ENCODE data around the gene ACOXL. TPM values are rescaled to one million over a fixed set of nuclear protein-coding genes. Genes with fewer than 3 reads are reported as not detected.

The ACOXL gene
- total and polyA plus RNA-seq, 9 of the 15 experiments (the other 6 are each of a cell fraction or from before 2014, with no cell fraction given): 0.31 to 0.56 TPM; not detected in 7

- H3K9ac ChIP-seq (ENCODE audit: insufficient read depth in 1 of 2, low read depth in 2 of 2, low read length in 2 of 2): no peak overlapping the region
- peaks cover 81% of the 10 kb centered on the region; the same call in 2 of the 3 replicates for H3K36me3 ChIP-seq (ENCODE audit: control insufficient read depth, insufficient read depth, low read length)
- H3K9me3 ChIP-seq (replicated peaks; ENCODE audit: control insufficient read depth, insufficient read depth, low read depth, low read length): no peaks in the 10 kb centered on the region
- peaks cover 2 to 3% of the 10 kb centered on the region in 2 experiments; a peak in 2 of 5 replicates for H3K4me1 ChIP-seq (replicated peaks in 1 of 2; ENCODE audit: control insufficient read depth in 2 of 2, insufficient read depth in 2 of 2, low read length in 2 of 2)
- DNase-seq (ENCODE audit: extremely low read depth in 1 of 4, low spot score in 3 of 4) (no peak), FAIRE-seq (no peak), ATAC-seq (no peak)
- BruUV-seq (replicated peaks): no TSS peak
- WGBS (ENCODE audit: insufficient coverage, low coverage, missing lambda C conversion rate): 69% methylated on average over 6 of the region's 6 CpGs
- H3K27ac ChIP-seq (ENCODE audit: extremely low read depth, low read depth, low read length): no peak overlapping the region
- H3K9me1 ChIP-seq (ENCODE audit: control insufficient read depth, insufficient read depth, low read length): no peaks in the 10 kb centered on the region
- no peak overlapping the region for H3K4me2 ChIP-seq (ENCODE audit: insufficient read depth, low read length)
- no peak overlapping the region for H3K4me3 ChIP-seq
- H2AFZ ChIP-seq (ENCODE audit: low read depth, low read length): no peak overlapping the region
- POLR2A ChIA-PET: interaction anchor here (4.4 kb wide), 1 partner anchor 13 kb away, joined by 23 read pairs; no protein-coding TSS in a partner anchor
- CTCF ChIA-PET (ENCODE audit: low intra/inter-chr PET ratio): no interaction called here
- in situ Hi-C loops (cut with MboI): no loop called here
- no peak for TF ChIP-seq XRCC3 (IDR thresholded peaks at IDR 0.05)
- no peak for TF ChIP-seq PREB (CRISPR knock-in tag; IDR thresholded peaks at IDR 0.05)
- TF ChIP-seq USF1 (CRISPR knock-in tag; IDR thresholded peaks at IDR 0.05): no peak
- no peak for TF ChIP-seq ZNF121 (CRISPR knock-in tag; conservative IDR thresholded peaks at IDR 0.05)
- TF ChIP-seq ATF2 (CRISPR knock-in tag; IDR thresholded peaks at IDR 0.05): no peak
- no peak for TF ChIP-seq HNRNPUL1 (IDR thresholded peaks at IDR 0.05; ENCODE audit: low read length)
- TF ChIP-seq RBBP5 (IDR thresholded peaks at IDR 0.05; ENCODE audit: borderline replicate concordance, insufficient read depth, low read length, poor library complexity, severe bottlenecking): no peak
- TF ChIP-seq ZNF655 (CRISPR knock-in tag; IDR thresholded peaks at IDR 0.05): no peak
- TF ChIP-seq SUPT5H (IDR thresholded peaks at IDR 0.05): no peak
- TF ChIP-seq BDP1 (IDR thresholded peaks at IDR 0.05; ENCODE audit: insufficient read depth, insufficient read length): no peak
- TF ChIP-seq HIVEP1 (CRISPR knock-in tag; IDR thresholded peaks at IDR 0.05): no peak
- intact Hi-C loops (cut with micrococcal nuclease): no loop called here
- H3K27me3 ChIP-seq (ENCODE audit: control insufficient read depth in 2 of 2, insufficient read depth in 2 of 2, low read length in 2 of 2): no peaks in the 10 kb centered on the region
- H3K79me2 ChIP-seq (ENCODE audit: control insufficient read depth, insufficient read depth, low read length): no peaks in the 10 kb centered on the region
- peaks cover 15% of the 10 kb centered on the region for H4K20me1 ChIP-seq (replicated peaks; ENCODE audit: control insufficient read depth, insufficient read depth, low read length)
Observed at GRCh38 chr2:111154758-111155157, 422.4 kb downstream of the ACOXL start.

Measured in K562 (cell line).